Lower leg skin (tissue), 3 donors: ENCODE measurements around the gene GRAP2.

Experiments
- POLR2A ChIP-seq, 2 donors: fragments of 450-650 bp; IDR thresholded peaks; one replicate each; pipeline ENCODE4 v1.6.1; 2016 to 2017; ENCODE audit warnings: antibody characterized with exemption in 2 of 2, mild to moderate bottlenecking in 1 of 2, moderate library complexity in 1 of 2
- TF ChIP-seq, protein P1 (sequence below), 3 donors: fragments of 450-650 bp; IDR thresholded peaks; one replicate each; pipeline ENCODE4 v1.5.1; 2016; ENCODE audit warnings: antibody characterized with exemption in 3 of 3, mild to moderate bottlenecking in 3 of 3, moderate library complexity in 2 of 3

DNA sequence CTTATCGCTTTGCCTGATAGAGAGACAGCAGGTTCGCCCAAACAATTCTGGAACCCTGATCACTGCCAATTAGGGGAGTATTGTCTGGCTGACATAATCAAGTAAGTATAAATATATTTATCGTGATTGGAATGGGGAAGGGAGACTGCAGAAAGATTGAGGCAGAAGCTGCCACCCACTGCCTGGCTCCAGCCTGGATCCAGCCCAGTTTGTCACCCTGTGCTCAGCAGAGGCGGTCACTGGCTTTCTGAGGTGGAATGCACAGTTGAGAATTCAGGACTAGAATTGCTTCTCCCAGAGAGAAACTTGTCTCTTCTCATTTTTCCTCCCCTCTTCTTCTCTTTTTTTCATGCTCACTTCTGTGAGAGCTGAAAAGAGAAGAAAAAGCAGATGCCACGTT lies 25.9 kb downstream of the GRAP2 start:
- TF ChIP-seq, protein P1, sequence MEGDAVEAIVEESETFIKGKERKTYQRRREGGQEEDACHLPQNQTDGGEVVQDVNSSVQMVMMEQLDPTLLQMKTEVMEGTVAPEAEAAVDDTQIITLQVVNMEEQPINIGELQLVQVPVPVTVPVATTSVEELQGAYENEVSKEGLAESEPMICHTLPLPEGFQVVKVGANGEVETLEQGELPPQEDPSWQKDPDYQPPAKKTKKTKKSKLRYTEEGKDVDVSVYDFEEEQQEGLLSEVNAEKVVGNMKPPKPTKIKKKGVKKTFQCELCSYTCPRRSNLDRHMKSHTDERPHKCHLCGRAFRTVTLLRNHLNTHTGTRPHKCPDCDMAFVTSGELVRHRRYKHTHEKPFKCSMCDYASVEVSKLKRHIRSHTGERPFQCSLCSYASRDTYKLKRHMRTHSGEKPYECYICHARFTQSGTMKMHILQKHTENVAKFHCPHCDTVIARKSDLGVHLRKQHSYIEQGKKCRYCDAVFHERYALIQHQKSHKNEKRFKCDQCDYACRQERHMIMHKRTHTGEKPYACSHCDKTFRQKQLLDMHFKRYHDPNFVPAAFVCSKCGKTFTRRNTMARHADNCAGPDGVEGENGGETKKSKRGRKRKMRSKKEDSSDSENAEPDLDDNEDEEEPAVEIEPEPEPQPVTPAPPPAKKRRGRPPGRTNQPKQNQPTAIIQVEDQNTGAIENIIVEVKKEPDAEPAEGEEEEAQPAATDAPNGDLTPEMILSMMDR (IDR thresholded peaks at IDR 0.05), result no peak
- TF ChIP-seq POLR2A (IDR thresholded peaks at IDR 0.05), result no peak
